Measurements from ENCODE around the gene XRN2. TPM values are rescaled to one million over a fixed set of nuclear protein-coding genes. Genes with fewer than 3 reads are reported as not detected.

The XRN2 gene
- total RNA-seq, 2 experiments from 2014 or later: 48.5 to 48.9 TPM

- Mint-ChIP-seq H3K27me3 (peaks cover 55% of the 10 kb centered on the region), H3K36me3 (ENCODE audit: low read depth) (no peaks in the 10 kb centered on the region), H3K27ac (no peak overlapping the region), H3K4me1 (ENCODE audit: low read depth) (no peaks in the 10 kb centered on the region), H3K4me3 (no peak overlapping the region), H3K9me3 (no peaks in the 10 kb centered on the region)
- H3K4me3 ChIP-seq (ENCODE audit: low read length): no peak overlapping the region
- H3K27ac ChIP-seq (ENCODE audit: low read depth in 1 of 2, low read length in 2 of 2): no peak overlapping the region
- ChIA-PET CTCF (no interaction called here), POLR2A (no interaction called here)
- TF ChIP-seq CTCF (IDR thresholded peaks at IDR 0.05): no peak
- intact Hi-C loops (cut with DNase I, micrococcal nuclease): no loop called here
- no peak for ATAC-seq (ENCODE audit: poor library complexity)
- no peaks in the 10 kb centered on the region for H3K9me3 ChIP-seq (ENCODE audit: control insufficient read depth in 1 of 2, insufficient read depth in 1 of 2, low read length in 2 of 2)
- no peaks in the 10 kb centered on the region for H3K36me3 ChIP-seq (ENCODE audit: insufficient read depth, low read length)
- no peak for DNase-seq
- H3K27me3 ChIP-seq (ENCODE audit: control insufficient read depth in 1 of 2, insufficient read depth in 2 of 2, low read length in 2 of 2): peaks cover 0 to 4% of the 10 kb centered on the region in 2 experiments
- no peaks in the 10 kb centered on the region for H3K4me1 ChIP-seq (ENCODE audit: insufficient read depth, low read length)
Observed at GRCh38 chr20:21436205-21436604, 133.1 kb downstream of the XRN2 start.

- DNase-seq (no peak), ATAC-seq (ENCODE audit: poor library complexity) (no peak)
- H3K27me3 ChIP-seq (ENCODE audit: control insufficient read depth in 1 of 2, insufficient read depth in 2 of 2, low read length in 2 of 2): peaks cover 0 to 4% of the 10 kb centered on the region in 2 experiments
- Mint-ChIP-seq H3K4me3 (no peak overlapping the region), H3K27ac (no peak overlapping the region), H3K4me1 (ENCODE audit: low read depth) (no peaks in the 10 kb centered on the region), H3K36me3 (ENCODE audit: low read depth) (no peaks in the 10 kb centered on the region), H3K9me3 (no peaks in the 10 kb centered on the region), H3K27me3 (peaks cover 63% of the 10 kb centered on the region)
- H3K9me3 ChIP-seq (ENCODE audit: control insufficient read depth in 1 of 2, insufficient read depth in 1 of 2, low read length in 2 of 2): no peaks in the 10 kb centered on the region
- CTCF ChIA-PET: no interaction called here
- H3K36me3 ChIP-seq (ENCODE audit: insufficient read depth, low read length): no peaks in the 10 kb centered on the region
- H3K4me3 ChIP-seq (ENCODE audit: low read length): no peak overlapping the region
- no peak for TF ChIP-seq CTCF (IDR thresholded peaks at IDR 0.05)
- no peaks in the 10 kb centered on the region for H3K4me1 ChIP-seq (ENCODE audit: insufficient read depth, low read length)
- POLR2A ChIA-PET: no interaction called here
- no peak overlapping the region for H3K27ac ChIP-seq (ENCODE audit: low read depth in 1 of 2, low read length in 2 of 2)
- intact Hi-C loops (cut with DNase I, micrococcal nuclease): no loop called here
Observed at GRCh38 chr20:21437248-21437647, 134.1 kb downstream of the XRN2 start.

- H3K27me3 Mint-ChIP-seq: peaks cover 65% of the 10 kb centered on the region
- CTCF ChIA-PET: no interaction called here
- TF ChIP-seq CTCF (IDR thresholded peaks at IDR 0.05): no peak
- no peaks in the 10 kb centered on the region for H3K4me1 Mint-ChIP-seq (ENCODE audit: low read depth)
- ATAC-seq (ENCODE audit: poor library complexity) (no peak), DNase-seq (no peak)
- no peak overlapping the region for H3K27ac ChIP-seq (ENCODE audit: low read depth in 1 of 2, low read length in 2 of 2)
- intact Hi-C loops (cut with DNase I, micrococcal nuclease): no loop called here
- H3K4me3 Mint-ChIP-seq: no peak overlapping the region
- no peak overlapping the region for H3K27ac Mint-ChIP-seq
- no peaks in the 10 kb centered on the region for H3K36me3 Mint-ChIP-seq (ENCODE audit: low read depth)
- H3K9me3 ChIP-seq (ENCODE audit: control insufficient read depth in 1 of 2, insufficient read depth in 1 of 2, low read length in 2 of 2): no peaks in the 10 kb centered on the region
- H3K4me3 ChIP-seq (ENCODE audit: low read length): no peak overlapping the region
- H3K27me3 ChIP-seq (ENCODE audit: control insufficient read depth in 1 of 2, insufficient read depth in 2 of 2, low read length in 2 of 2): peaks cover 2 to 4% of the 10 kb centered on the region in 2 experiments
- POLR2A ChIA-PET: no interaction called here
- no peaks in the 10 kb centered on the region for H3K4me1 ChIP-seq (ENCODE audit: insufficient read depth, low read length)
- no peaks in the 10 kb centered on the region for H3K36me3 ChIP-seq (ENCODE audit: insufficient read depth, low read length)
- no peaks in the 10 kb centered on the region for H3K9me3 Mint-ChIP-seq
Observed at GRCh38 chr20:21437816-21438215, 134.7 kb downstream of the XRN2 start.

Other genes starting within 250 kb of the XRN2 start
- gene LINC00237, start 197.0 kb upstream of the XRN2 start, total RNA-seq: not detected
- 10 to 100 TPM; 31.1 to 33.8 TPM for gene KIZ, start 177.2 kb upstream of the XRN2 start, total RNA-seq
- not detected for gene NKX2-4, start 94.2 kb downstream of the XRN2 start, total RNA-seq
- gene NKX2-2, start 210.7 kb downstream of the XRN2 start, total RNA-seq: not detected

Measured in CD4-positive, alpha-beta T cell (primary cell).